ENCODE results near the gene CLIC3.

CLIC3 gene

GRCh38 chr9:136974817-136975535 lies 21.4 kb downstream of the CLIC3 start:
- no peak overlapping the region for H3K4me3 ChIP-seq (ENCODE audit: low read depth, low read length)
- no peak for DNase-seq (ENCODE audit: low read depth)
- no peak for TF ChIP-seq CTCF (IDR thresholded peaks at IDR 0.05; ENCODE audit: insufficient read depth, low read depth, low read length, missing control alignments)

- no peak for TF ChIP-seq CTCF (IDR thresholded peaks at IDR 0.05; ENCODE audit: insufficient read depth, low read depth, low read length, missing control alignments)
- no peak for DNase-seq (ENCODE audit: low read depth)
- no peak overlapping the region for H3K4me3 ChIP-seq (ENCODE audit: low read depth, low read length)
These were observed 22.4 kb downstream of the CLIC3 start for GRCh38 chr9:136973618-136974617.

- no peak for DNase-seq (ENCODE audit: low read depth)
- H3K4me3 ChIP-seq (ENCODE audit: low read depth, low read length) = no peak overlapping the region
- no peak for TF ChIP-seq CTCF (IDR thresholded peaks at IDR 0.05; ENCODE audit: insufficient read depth, low read depth, low read length, missing control alignments)
These were observed 23.6 kb downstream of the CLIC3 start for GRCh38 chr9:136972743-136973142.

- H3K4me3 ChIP-seq (ENCODE audit: low read depth, low read length) = no peak overlapping the region
- TF ChIP-seq CTCF (IDR thresholded peaks at IDR 0.05; ENCODE audit: insufficient read depth, low read depth, low read length, missing control alignments) = no peak
- no peak for DNase-seq (ENCODE audit: low read depth)
These were observed 24.0 kb downstream of the CLIC3 start for GRCh38 chr9:136972335-136972734.

GRCh38 chr9:136971746-136972145 lies 24.6 kb downstream of the CLIC3 start:
- no peak for DNase-seq (ENCODE audit: low read depth)
- no peak for TF ChIP-seq CTCF (IDR thresholded peaks at IDR 0.05; ENCODE audit: insufficient read depth, low read depth, low read length, missing control alignments)

GRCh38 chr9:136970361-136970760 lies 26.0 kb downstream of the CLIC3 start:
- DNase-seq (ENCODE audit: low read depth) = no peak
- TF ChIP-seq CTCF (IDR thresholded peaks at IDR 0.05; ENCODE audit: insufficient read depth, low read depth, low read length, missing control alignments) = no peak
- H3K4me3 ChIP-seq (ENCODE audit: low read depth, low read length) = no peak overlapping the region

More at GRCh38 chr9:136971746-136972145, 24.6 kb downstream of the CLIC3 start:
- H3K4me3 ChIP-seq (ENCODE audit: low read depth, low read length) = no peak overlapping the region

All from GM12865 (cell line).